HG02588 (cell line): ENCODE results near the gene JMJD4.

Experiments
- ATAC-seq: cut with Tn5 transposase; IDR thresholded peaks from one replicate; pipeline ENCODE4 v1.9.1; 2021; ENCODE audit warnings: mild to moderate bottlenecking, moderate library complexity; ENCODE audit not compliant: unreplicated experiment

The JMJD4 gene

GRCh38 chr1:227769047-227769935 lies 34.2 kb upstream of the JMJD4 start:
- ATAC-seq, result no peak

- ATAC-seq, result no peak
These were observed 33.5 kb upstream of the JMJD4 start for GRCh38 chr1:227768640-227769039.

- no peak for ATAC-seq
These were observed 33.0 kb upstream of the JMJD4 start for GRCh38 chr1:227768125-227768439.

- no peak for ATAC-seq
These were observed 32.5 kb upstream of the JMJD4 start for GRCh38 chr1:227767401-227768124.

- ATAC-seq, result no peak
These were observed 31.7 kb upstream of the JMJD4 start for GRCh38 chr1:227766653-227767277.

- no peak for ATAC-seq
These were observed 31.0 kb upstream of the JMJD4 start for GRCh38 chr1:227766015-227766634.

GRCh38 chr1:227765261-227766014 lies 30.3 kb upstream of the JMJD4 start:
- no peak for ATAC-seq

- no peak for ATAC-seq
These were observed 28.9 kb upstream of the JMJD4 start for GRCh38 chr1:227764019-227764391.

GRCh38 chr1:227763246-227764018 lies 28.3 kb upstream of the JMJD4 start:
- ATAC-seq, result no peak

- ATAC-seq, result peak; percentile 77
These were observed 27.3 kb upstream of the JMJD4 start for GRCh38 chr1:227762231-227762911.

GRCh38 chr1:227761621-227762230 lies 26.6 kb upstream of the JMJD4 start:
- no peak for ATAC-seq

- ATAC-seq, result no peak
These were observed 25.3 kb upstream of the JMJD4 start for GRCh38 chr1:227760377-227760776.

- no peak for ATAC-seq
These were observed 24.5 kb upstream of the JMJD4 start for GRCh38 chr1:227759341-227760300.

- peak; percentile 41 for ATAC-seq
These were observed 23.3 kb upstream of the JMJD4 start for GRCh38 chr1:227758366-227758765.

GRCh38 chr1:227757781-227758180 lies 22.7 kb upstream of the JMJD4 start:
- ATAC-seq, result no peak

- no peak for ATAC-seq
These were observed 21.3 kb upstream of the JMJD4 start for GRCh38 chr1:227756172-227756959.

GRCh38 chr1:227754958-227755357 lies 19.9 kb upstream of the JMJD4 start:
- no peak for ATAC-seq
